HG02759 (cell line): Measurements from ENCODE around the gene WDR62.
A peak's percentile ranks its signal among the peaks of the same experiment; 100 is the strongest.
"Not testable (repeated sequence)": the region's sequence is repeated elsewhere in the genome, so short reads cannot be mapped to it uniquely, and the experiment has no call there.

ENCODE experiments used
- ATAC-seq: cut with Tn5 transposase; IDR thresholded peaks from one replicate; pipeline ENCODE4 v1.9.1; 2021; ENCODE audit warnings: mild to moderate bottlenecking, moderate library complexity; ENCODE audit not compliant: unreplicated experiment

Gene WDR62

DNA sequence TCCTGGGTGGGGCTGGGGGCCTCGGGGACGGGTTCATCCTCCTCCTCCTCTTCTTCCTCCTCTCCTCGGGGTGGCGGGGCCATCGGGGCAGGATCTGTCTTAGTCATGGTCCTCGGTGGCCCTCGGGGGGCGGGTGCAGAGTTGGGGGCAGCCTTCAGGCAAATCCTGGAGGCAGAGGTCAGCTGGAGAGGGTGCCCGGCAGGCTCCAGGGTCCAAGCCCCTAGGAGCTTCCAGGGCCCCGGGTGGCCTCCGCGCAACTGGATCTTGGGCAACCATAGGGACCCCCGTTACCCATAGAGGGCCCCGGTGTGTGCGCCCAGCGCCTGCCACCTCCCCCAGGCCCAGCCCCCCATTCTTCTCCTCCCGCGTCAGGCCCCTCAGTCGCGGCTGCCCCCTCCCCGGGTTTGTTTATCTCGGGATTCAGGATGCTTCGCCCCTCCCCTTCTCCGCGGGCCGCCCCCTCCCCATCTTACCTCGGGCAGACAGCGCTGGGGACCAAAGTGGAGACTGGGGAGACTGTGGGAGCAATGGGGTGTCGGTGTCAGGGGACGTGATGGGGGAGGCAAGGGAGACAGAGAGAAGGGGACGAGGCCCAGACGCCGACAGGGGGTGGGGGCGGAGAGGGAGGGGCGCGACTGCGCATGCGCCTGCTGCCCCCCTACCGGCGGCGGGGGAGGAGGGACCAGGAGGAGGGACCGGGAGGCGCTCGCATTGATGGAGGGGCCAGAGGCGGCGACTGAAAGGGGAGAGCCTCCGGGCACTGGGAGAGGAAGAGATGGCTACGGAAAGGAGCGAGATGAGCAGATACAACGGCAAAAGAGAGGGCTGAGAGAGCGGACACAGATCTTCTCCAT lies 22.2 kb upstream of the WDR62 start, which contains the start of gene CLIP3:
Gene CLIP3, minus strand, starts transcription at position 623 of the 854 bp plus-strand sequence. Its CDS starts 516 bp downstream, at position 107.
- ATAC-seq: no peak

DNA sequence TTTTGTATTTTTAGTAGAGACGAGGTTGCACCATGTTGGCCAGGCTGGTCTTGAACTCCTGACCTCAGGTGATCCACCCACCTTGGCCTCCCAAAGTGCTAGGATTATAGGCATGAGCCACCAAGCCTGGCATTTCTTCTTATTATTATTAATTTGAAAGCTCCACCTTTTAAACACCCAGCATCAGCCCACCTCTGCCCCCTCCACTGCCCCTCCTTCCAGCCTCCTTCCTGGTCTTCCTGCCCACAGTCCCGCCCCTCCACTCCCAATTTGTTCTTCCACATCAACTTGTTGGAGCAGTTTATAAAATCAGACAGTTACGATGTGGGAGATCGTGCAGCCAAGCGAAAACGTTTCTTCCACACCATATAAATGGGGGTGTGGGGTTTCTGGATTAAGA lies 14.2 kb upstream of the WDR62 start:
- no peak for ATAC-seq

DNA sequence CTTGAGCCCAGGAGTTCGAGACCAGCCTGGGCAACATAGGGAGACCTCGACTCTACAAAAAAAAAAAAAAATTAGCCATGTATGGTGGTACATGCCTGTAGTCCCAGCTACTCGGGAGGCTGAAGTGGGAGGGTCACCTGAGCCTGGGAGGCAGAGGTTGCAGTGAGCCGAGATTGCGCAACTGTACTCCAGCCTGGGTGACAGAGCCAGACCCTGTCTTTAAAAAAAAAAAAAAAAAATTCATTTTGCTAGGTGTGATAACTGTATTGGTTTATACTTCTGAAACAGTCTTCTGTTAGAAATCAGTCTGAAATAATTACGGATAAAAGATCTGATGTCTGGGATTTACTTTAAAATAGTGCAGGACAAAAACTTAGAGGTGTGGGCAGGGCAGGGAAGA lies 13.6 kb upstream of the WDR62 start:
- ATAC-seq: not testable (repeated sequence)

DNA sequence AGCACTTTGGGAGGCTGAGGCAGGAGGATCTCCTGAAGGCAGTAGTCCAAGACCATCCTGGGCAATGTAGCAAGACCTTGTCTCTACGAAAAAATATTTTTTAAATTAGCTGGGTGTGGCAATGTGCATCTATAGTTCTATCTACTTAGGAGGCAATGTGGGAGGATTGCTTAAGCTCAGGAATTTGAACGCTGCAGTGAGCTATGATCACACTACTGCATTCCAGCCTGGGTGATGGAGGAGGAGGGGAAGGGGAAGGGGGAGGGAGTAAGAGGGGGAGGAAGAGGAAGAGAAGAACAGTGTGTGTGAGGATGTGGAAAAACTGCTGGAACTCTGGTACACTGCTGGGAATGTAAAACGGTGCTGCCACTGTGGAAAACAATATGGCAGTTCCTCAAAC lies 12.9 kb upstream of the WDR62 start:
- ATAC-seq: no peak

DNA sequence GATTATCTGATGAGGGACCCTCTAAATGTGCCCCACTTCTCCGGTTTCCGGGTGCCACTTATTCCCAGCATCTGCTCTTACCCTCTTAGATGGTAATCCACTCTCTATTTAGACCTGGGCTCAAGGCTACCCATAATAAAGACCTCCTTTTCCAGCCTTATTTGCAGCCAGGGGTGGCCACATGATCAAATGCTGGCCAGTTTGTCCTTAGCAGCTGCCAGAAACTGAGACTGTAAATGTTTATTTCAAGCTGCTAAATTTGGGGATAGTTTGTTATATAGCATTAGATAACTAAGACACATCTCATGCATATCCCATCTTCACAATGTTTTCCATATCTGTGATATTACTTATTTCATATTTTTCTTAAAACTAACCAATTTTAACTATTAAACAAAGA lies 10.7 kb upstream of the WDR62 start:
- no peak for ATAC-seq

DNA sequence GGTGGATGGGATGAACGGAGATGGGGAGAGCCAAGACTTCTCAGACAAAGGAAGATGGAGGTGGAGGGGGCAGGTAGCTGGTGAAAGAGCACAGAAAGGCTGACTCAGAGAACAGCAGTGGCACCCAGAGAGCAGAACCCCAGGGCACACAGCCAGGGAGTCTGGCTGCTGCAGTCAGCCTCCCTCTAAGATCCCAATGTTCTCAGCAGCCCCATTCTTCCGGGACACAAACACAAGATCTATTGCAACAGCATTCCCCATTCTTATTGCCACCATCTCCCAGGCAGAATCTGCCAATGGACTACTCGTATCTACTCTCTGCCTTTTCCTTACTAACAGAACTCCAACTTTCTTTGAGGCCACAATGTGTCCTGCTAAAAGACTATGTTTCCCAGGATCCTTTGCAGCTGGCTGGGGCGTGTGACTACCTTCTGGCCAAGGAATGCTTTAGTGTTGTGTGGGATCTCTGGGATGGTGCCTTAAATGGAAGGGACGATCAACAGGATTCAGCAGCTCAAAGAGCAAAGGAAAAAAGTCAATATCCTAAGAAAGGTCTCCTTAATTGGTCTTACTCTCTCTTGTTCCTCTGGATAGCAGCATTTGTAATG lies 8.2 kb upstream of the WDR62 start:
- no peak for ATAC-seq

DNA sequence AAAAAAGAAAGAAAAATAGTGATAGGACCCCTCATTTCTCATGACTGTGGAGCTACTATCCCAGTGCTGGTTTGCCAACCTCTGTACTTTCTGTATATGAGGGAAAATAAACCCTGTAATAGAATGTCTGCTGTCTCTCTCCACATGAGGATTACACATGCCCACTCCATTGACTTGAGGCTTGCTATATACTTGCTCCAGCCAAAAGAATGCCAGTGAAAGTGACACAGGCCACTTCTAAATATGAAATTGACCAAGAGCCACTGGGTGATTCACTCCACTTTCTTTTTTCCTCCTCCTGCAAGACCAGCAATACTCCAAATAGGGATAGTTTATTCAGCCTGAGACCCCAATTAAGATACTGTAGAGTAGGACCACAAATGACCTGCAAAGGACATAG lies 6.9 kb upstream of the WDR62 start:
- no peak for ATAC-seq

DNA sequence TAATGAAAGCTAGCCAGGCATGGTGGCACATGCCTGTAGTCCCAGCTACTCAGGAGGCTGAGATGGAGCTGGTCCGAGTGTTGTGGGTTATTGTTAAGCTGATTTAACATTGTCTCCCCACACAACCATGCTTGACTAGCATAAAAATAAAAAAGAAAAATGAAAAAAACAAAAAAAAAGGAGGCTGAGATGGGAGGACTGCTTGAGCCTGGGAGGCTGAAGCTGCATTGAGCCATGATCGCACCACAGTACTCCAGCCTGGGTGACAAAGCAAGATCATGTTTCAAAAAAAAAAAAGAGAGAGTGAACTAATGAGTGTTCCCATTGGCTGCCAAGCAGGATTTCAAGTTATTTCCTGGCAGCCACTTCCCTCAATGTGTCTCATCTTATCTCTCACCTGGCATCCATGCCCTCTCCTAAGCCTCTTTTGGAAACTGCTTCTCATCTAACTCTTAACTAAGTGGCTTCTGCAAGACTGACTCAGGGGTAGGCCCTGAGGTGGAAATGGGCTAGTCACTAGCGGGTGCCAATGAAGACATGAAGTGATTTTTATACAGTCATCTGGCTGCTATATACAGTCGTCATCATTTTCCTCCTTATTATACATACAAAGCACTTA lies 5.5 kb upstream of the WDR62 start:
- no peak for ATAC-seq

DNA sequence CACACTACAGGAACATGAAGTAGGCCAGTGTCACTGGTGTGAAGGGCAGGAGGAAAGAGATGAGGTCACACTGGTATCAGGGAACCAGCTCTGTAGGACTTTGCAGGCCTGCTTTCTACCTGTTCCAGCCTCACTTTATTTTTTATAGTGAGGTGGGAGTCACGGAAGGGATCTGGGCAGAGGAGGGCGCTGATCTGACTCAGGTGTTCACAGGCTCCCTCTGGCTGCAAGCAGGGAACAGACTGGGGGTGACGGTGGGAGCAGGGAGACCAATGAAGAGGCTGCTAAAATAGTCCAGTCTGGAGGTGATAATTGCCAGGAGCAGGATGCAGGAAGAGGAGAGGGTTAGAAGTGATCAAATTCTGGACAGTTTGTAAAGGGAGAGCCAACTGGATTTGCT lies 3.5 kb upstream of the WDR62 start:
- no peak for ATAC-seq

DNA sequence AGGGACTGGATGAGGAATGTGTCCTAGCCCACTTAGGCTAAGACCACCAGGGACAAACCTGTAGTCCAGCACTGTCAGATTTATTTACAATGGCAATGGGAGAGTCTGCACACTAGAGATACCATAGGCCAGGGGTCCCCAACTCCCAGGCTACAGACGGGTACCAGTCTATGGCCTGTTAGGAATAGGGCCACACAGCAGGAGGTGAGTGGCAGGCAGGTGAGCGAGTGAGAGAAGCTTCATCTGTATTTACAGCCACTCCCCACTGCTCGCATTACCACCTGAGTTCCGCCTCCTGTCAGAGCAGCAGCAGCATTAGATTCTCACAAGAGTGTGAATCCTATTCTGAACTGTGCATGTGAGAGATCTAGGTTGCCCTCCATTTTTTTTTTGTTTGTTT lies 3.1 kb upstream of the WDR62 start:
- ATAC-seq: no peak

DNA sequence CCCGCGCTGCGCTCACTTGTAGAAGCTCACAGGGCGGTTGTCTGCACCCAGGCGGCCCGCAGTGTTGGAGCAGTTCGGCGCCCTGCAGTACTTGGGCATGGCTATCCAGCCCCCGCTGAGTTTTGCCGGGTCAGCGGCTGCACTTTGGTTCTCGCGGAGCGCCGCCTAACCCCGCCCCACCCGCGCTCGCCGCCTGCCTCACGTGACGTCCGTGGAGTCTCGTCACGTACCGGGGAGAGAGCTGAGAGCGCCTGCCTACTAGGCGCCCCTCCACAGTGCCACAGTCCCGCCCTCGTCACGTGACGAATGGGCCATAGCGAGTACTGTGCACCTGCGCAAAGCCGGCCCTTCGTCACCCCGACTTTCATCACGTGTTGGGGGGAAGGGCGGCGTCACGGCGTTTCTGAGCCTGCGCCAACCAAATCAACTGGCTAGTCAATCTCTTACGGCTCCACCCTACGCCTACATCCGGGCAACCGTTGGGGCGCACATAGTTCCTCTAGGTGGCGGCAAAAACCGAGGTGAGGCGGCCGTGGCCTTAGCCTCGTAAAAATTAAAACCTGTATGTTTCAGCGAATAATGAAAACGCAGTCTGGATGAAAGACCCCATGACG lies 471 bp upstream of the WDR62 start, which contains the start of gene THAP8:
Gene THAP8, minus strand, starts transcription at position 167 of the 614 bp plus-strand sequence. Its CDS starts 68 bp downstream, at position 99.
- ATAC-seq: peak; percentile 80

DNA sequence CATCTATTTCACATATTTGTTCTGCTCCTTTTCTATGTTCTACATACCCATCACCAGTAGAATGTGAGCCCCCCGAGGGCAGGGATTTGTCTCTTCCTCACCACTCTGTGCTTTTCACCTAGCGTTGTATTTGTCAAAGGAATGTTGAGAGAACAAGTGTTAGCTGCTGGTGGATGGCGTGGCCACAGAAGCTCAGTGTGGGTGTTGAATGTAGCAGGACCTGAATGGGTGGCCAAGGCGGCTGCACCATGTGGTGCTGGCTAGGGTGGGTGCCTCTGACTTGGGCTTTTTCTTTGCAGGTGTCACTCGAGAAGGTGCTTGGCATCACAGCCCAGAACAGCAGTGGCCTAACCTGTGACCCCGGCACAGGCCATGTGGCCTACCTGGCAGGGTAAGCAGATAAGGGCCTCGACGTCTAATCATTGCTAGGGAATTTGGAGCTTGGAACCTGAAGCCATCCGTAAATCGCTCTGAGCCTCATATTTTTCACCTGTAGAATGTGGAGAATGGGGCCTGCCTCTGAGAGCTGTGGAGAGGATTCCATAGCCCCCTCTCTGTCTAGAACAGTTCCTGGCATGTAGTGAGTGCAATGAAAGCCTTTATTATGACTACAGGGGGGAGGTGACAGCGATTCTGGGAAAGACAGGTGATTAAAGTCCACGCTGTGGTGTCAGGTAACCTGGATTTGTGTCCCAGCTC lies 3.9 kb downstream of the WDR62 start:
- no peak for ATAC-seq

DNA sequence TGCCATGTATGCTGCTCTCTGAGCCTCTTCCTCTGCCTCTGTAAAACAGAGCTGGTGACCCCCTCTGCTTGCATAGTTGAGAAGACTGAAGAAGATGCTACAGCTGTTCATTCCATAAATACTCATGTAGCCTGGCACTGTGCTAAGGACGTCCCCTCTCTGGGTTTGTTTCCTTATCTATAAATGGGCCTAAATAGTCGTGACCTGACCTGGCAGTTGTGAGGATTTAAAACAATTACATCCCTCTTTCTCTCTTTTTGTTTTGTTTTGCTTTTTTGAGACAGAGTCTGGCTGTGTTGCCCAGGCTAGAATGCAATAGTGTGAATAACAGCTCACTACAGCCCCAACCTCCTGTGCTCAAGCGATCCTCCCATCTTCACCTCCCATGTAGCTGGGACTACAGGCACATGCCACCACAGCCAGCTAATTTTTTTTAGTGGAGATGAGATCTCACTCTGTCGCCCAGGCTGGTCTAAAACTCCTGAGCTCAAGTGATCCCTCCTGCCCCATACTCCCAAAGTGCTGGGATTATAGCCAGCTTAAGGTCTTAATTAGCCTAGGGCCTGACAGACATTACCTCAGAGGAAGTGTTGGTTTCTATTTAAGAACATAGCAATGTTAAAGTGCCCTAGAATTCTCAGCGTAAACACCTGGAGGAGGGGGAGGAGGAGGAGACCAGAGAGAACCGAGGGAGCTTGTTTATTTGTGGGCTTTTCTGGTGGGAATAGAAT lies 4.6 kb downstream of the WDR62 start:
- no peak for ATAC-seq

DNA sequence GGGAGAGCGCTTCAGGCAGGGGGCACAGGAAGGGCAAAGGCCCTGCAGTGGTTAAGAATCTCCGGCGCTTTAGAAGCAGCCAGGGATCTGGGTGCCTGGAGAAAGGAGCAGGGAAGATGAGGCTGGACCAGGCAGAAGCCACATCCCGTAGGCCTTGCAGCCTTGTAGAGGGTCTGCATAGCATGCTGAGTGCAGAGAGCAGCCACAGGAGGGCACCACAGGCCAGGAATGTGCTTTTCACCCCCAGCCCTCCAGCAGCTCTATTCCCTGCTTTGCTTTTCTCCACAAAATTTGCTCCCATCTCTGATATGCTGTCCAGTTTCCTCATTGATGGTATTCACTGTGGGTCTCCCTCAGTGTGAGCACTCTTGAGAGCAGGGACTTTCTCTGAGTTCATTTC lies 5.7 kb downstream of the WDR62 start:
- no peak for ATAC-seq

DNA sequence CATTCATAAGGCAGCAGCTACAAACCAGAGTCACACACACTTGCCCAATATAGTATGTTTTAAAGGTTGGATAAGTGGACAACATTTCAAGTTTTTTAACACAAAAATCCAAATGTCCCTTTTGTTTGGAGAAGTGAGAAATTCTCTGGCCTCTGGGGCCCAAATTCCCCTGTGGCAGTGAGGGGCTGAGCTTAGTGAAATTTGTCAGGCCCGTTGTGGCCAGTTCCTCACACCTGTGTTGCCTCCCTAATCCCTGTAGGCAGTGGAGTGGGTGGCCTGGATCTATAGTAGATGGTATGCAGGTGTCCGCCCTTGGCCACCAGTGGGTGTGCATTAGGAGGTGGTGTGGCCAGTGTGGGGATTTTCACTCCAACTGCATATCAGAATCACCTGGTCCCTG lies 6.7 kb downstream of the WDR62 start:
- ATAC-seq: no peak

DNA sequence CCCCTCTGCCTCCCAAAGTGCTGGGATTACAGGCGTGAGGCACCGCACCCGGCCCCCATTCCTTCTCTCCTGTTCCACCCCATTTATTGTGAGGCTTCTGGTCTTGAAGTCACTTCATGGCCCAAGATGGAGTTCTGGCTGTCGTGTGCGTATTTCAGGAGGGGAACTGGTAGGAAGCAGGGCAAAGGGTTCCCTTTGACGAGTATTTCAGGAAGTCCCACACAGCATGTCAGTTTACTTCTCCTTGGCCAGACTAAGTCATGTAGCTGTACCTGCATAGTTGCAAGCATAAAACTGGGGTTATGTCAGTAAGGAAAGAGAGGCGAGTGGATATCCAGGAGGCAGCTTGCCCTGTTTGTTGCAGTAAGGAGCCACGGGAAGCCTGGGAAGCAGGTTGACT lies 10.1 kb downstream of the WDR62 start:
- ATAC-seq: no peak

DNA sequence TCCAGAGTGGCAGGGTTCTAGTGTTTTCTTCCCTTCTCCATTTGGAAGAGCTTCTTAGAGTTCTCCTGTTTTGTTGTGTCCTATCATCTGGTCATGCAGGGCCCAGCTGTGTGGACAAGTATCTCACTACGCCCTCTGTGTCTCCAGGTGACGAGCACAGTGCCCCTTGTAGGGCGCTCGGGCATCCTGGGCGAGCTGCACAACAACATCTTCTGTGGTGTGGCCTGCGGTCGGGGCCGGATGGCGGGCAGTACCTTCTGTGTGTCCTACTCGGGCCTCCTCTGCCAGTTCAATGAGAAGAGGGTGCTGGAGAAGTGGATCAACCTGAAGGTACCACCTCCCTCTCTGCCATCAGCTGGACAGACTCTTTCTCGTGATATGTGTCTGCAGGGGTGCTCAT lies 13.0 kb downstream of the WDR62 start:
- ATAC-seq: no peak

DNA sequence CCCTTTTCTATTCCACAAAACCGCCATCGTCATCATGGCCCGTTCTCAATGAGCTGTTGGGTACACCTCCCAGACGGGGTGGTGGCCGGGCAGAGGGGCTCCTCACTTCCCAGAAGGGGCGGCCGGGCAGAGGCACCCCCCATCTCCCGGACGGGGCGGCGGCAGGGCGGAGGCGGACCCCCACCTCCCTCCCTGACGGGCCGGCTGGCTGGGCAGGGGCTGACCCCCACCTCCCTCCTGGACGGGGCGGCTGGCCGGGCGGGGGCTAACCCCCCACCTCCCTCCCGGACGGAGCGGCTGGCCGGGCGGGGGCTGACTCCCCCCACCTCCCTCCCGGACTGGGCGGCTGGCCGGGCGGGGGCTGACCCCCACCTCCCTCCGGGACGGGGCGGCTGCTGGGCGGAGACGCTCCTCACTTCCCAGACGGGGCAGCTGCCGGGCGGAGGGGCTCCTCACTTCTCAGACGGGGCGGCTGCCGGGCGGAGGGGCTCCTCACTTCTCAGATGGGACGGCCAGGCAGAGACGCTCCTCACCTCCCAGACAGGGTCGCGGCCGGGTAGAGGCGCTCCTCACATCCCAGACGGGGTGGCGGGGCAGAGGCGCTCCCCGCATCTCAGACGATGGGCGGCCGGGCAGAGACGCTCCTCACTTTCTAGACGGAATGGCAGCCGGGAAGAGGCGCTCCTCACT lies 14.3 kb downstream of the WDR62 start:
- not testable (repeated sequence) for ATAC-seq

DNA sequence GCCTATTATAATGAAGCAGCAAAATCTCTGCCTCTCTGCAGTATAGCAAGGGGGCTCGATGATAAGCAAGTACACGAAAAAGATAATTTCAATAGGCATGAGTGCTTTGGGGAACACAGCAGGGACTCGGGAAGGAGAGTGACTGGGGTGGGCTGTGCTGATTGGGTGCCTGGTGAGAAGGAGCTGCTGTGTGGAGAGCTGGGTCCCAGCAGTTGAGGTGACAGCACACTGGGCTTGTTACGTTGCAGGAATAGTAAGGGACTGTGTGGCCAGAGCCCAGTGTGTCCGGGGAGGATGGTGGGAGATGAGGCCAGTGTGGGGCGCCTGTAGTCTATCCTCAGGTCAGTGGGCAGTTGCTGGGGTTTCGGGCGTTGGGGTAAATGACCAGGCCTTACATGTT lies 17.4 kb downstream of the WDR62 start:
- no peak for ATAC-seq
